Smooth muscle cell (in vitro differentiated cells): Measurements from ENCODE around the gene OTOP3. TPM values are rescaled to one million over a fixed set of nuclear protein-coding genes. Genes with fewer than 3 reads are reported as not detected.
A peak's percentile ranks its signal among the peaks of the same experiment; 100 is the strongest.

Source experiments
- DNase-seq: peaks from one replicate; lab custom pipeline; 2025; ENCODE audit not compliant: unreplicated experiment; lab: John Stamatoyannopoulos, UW
- H2AFZ ChIP-seq: fragments of 200-600 bp; sonication (generic); 2 replicates; pipeline ENCODE4 v1.6.0; 2016; ENCODE audit warnings: antibody characterized with exemption, low read depth, mild to moderate bottlenecking
- H3F3A ChIP-seq: fragments of 200-600 bp; sonication (generic); 2 replicates; pipeline ENCODE4 v1.6.0; 2017; ENCODE audit warnings: antibody characterized with exemption, low read depth
- H3K27ac ChIP-seq: fragments of 200-600 bp; sonication (generic); 2 replicates; pipeline ENCODE4 v1.5.1; 2016; ENCODE audit warnings: low read depth, mild to moderate bottlenecking
- H3K27me3 ChIP-seq: fragments of 200-600 bp; sonication (generic); 2 replicates; pipeline ENCODE4 v1.6.1; 2016; ENCODE audit warnings: low read depth, mild to moderate bottlenecking
- H3K36me3 ChIP-seq: fragments of 200-600 bp; sonication (generic); 2 replicates; pipeline ENCODE4 v1.5.1; 2016; ENCODE audit warnings: low read depth
- H3K4me1 ChIP-seq: fragments of 200-600 bp; sonication (generic); 2 replicates; pipeline ENCODE4 v1.5.1; 2016; ENCODE audit warnings: low read depth
- H3K4me2 ChIP-seq: fragments of 200-600 bp; sonication (generic); 2 replicates; pipeline ENCODE4 v1.6.0; 2016; ENCODE audit warnings: mild to moderate bottlenecking
- H3K4me3 ChIP-seq: fragments of 200-600 bp; sonication (generic); 2 replicates; pipeline ENCODE4 v1.5.1; 2016; ENCODE audit warnings: mild to moderate bottlenecking
- H3K79me2 ChIP-seq: fragments of 200-600 bp; sonication (generic); 2 replicates; pipeline ENCODE4 v1.6.0; 2016; ENCODE audit warnings: low read depth, mild to moderate bottlenecking
- H3K9ac ChIP-seq: fragments of 200-600 bp; sonication (generic); 2 replicates; pipeline ENCODE4 v1.6.0; 2016; ENCODE audit warnings: low read depth
- H3K9me3 ChIP-seq: fragments of 200-600 bp; sonication (generic); replicated peaks from 2 replicates; pipeline ENCODE4 v1.5.1; 2016; ENCODE audit warnings: low read depth
- H4K20me1 ChIP-seq: fragments of 200-600 bp; sonication (generic); 2 replicates; pipeline ENCODE4 v1.6.0; 2016; ENCODE audit warnings: low read depth
- CTCF ChIP-seq: fragments of 200-600 bp; sonication (generic); IDR thresholded peaks from 2 replicates; pipeline ENCODE4 v1.5.1; 2017; ENCODE audit warnings: borderline replicate concordance, mild to moderate bottlenecking, antibody characterized with exemption; ENCODE audit not compliant: insufficient read depth, poor library complexity, severe bottlenecking
- WGBS: methylation state at CpG from one replicate; pipeline ENCODE4 v1.1.7; 2016; ENCODE audit warnings: low lambda C conversion rate; 5-methylcytosine and 5-hydroxymethylcytosine counted together
- polyA plus RNA-seq: library from polyadenylated mRNA; unstranded; fragments of >200 nt; fragmentation: Nextera tagmentation; extraction: Ambion mirVana; gene quantifications from 2 replicates; pipeline ENCODE4 v1.2.1, GENCODE V29; 2016
- total RNA-seq: library from RNA; depleted of rRNA; stranded (reverse); fragments of >200 nt; gene quantifications from 2 replicates; pipeline ENCODE4 v1.2.3, GENCODE V29; 2014

Gene OTOP3
- total and polyA plus RNA-seq, 2 experiments from 2014 or later: not detected

- Histone ChIP-seq H3K9ac (no peak overlapping the region), H2AFZ (no peak overlapping the region), H3K9me3 (no peaks in the 10 kb centered on the region), H3K4me1 (no peaks in the 10 kb centered on the region), H3K4me3 (no peak overlapping the region), H3F3A (peaks cover 6% of the 10 kb centered on the region), H4K20me1 (peaks cover 83% of the 10 kb centered on the region), H3K36me3 (no peaks in the 10 kb centered on the region), H3K27ac (peak overlapping the region; percentile 43), H3K79me2 (peaks cover 85% of the 10 kb centered on the region), H3K4me2 (peak overlapping the region; percentile 0), H3K27me3 (no peaks in the 10 kb centered on the region)
- DNase-seq: no peak
- TF ChIP-seq CTCF: no peak
- 72% methylated on average over 7 of the region's 7 CpGs for WGBS
These were observed 58.7 kb downstream of the OTOP3 start for GRCh38 chr17:74994440-74994839.

- peaks cover 82% of the 10 kb centered on the region for H4K20me1 ChIP-seq
These were observed 60.1 kb downstream of the OTOP3 start for GRCh38 chr17:74995847-74996246.

GRCh38 chr17:74998783-74999182 is 63.1 kb downstream of the OTOP3 start:
- H3K4me3 ChIP-seq: no peak overlapping the region
- no peak for DNase-seq
- peak overlapping the region; percentile 38 for H3K27ac ChIP-seq
- no peak overlapping the region for H3K9ac ChIP-seq
- H3K9me3 ChIP-seq: no peaks in the 10 kb centered on the region
- H2AFZ ChIP-seq: no peak overlapping the region
- no peaks in the 10 kb centered on the region for H3K4me1 ChIP-seq
- no peaks in the 10 kb centered on the region for H3K36me3 ChIP-seq
- no peaks in the 10 kb centered on the region for H3K27me3 ChIP-seq
- peaks cover 74% of the 10 kb centered on the region for H4K20me1 ChIP-seq
- H3K4me2 ChIP-seq: no peak overlapping the region
- peaks cover 6% of the 10 kb centered on the region for H3F3A ChIP-seq
- WGBS: 60% methylated on average over 6 of the region's 6 CpGs
- no peak for TF ChIP-seq CTCF
- H3K79me2 ChIP-seq: peaks cover 44% of the 10 kb centered on the region

More at GRCh38 chr17:74995847-74996246, 60.1 kb downstream of the OTOP3 start:
- H3K4me2 ChIP-seq: no peak overlapping the region
- DNase-seq: no peak
- H3K4me1 ChIP-seq: no peaks in the 10 kb centered on the region
- WGBS: 83% methylated on average over 5 of the region's 5 CpGs
- no peaks in the 10 kb centered on the region for H3K27me3 ChIP-seq
- H2AFZ ChIP-seq: no peak overlapping the region
- no peak overlapping the region for H3K4me3 ChIP-seq
- no peak overlapping the region for H3K9ac ChIP-seq
- H3K36me3 ChIP-seq: no peaks in the 10 kb centered on the region
- TF ChIP-seq CTCF: no peak
- H3F3A ChIP-seq: peaks cover 6% of the 10 kb centered on the region
- H3K27ac ChIP-seq: peak overlapping the region; percentile 17
- no peaks in the 10 kb centered on the region for H3K9me3 ChIP-seq
- H3K79me2 ChIP-seq: peaks cover 70% of the 10 kb centered on the region

GRCh38 chr17:74999523-74999922 is 63.8 kb downstream of the OTOP3 start:
- Histone ChIP-seq H3K4me3 (no peak overlapping the region), H3K9me3 (no peaks in the 10 kb centered on the region), H4K20me1 (peaks cover 67% of the 10 kb centered on the region), H3K36me3 (no peaks in the 10 kb centered on the region), H3K27me3 (no peaks in the 10 kb centered on the region), H3K27ac (no peak overlapping the region), H3K4me1 (no peaks in the 10 kb centered on the region), H2AFZ (no peak overlapping the region), H3K4me2 (no peak overlapping the region), H3K79me2 (peaks cover 37% of the 10 kb centered on the region), H3F3A (peaks cover 6% of the 10 kb centered on the region), H3K9ac (no peak overlapping the region)
- DNase-seq: no peak
- TF ChIP-seq CTCF: no peak
- WGBS: 93% methylated on average over 4 of the region's 4 CpGs

Other genes with a start within 250 kb of the OTOP3 start
- not detected in 2 replicates for gene CD300LF, start 223.0 kb upstream of the OTOP3 start, total RNA-seq
- not detected in 2 replicates for gene CD300LF, start 223.0 kb upstream of the OTOP3 start, polyA plus RNA-seq
- not detected in 2 replicates for gene RAB37, start 198.6 kb upstream of the OTOP3 start, total RNA-seq
- 0.16 TPM in 1 of 2 replicates, not detected in the other for gene RAB37, start 198.6 kb upstream of the OTOP3 start, polyA plus RNA-seq
- 12.4 and 23.2 TPM in 2 replicates for gene NHERF1, start 187.3 kb upstream of the OTOP3 start, total RNA-seq
- gene NHERF1, start 187.3 kb upstream of the OTOP3 start, polyA plus RNA-seq: 31.9 and 38.8 TPM in 2 replicates
- 21.4 and 23.5 TPM in 2 replicates for gene NAT9, start 159.6 kb upstream of the OTOP3 start, total RNA-seq
- gene NAT9, start 159.6 kb upstream of the OTOP3 start, polyA plus RNA-seq: 42.5 and 48.3 TPM in 2 replicates
- 0.13 TPM in 2 replicates for gene GRIN2C, start 76.0 kb upstream of the OTOP3 start, total RNA-seq
- gene GRIN2C, start 76.0 kb upstream of the OTOP3 start, polyA plus RNA-seq: 0.30 and 0.32 TPM in 2 replicates
- 5.6 and 10.4 TPM in 2 replicates for gene FDXR, start 62.9 kb upstream of the OTOP3 start, total RNA-seq
- gene FDXR, start 62.9 kb upstream of the OTOP3 start, polyA plus RNA-seq: 18.7 and 22.1 TPM in 2 replicates
- 0.22 TPM in 1 of 2 replicates, not detected in the other for gene FADS6, start 42.3 kb upstream of the OTOP3 start, total RNA-seq
- gene FADS6, start 42.3 kb upstream of the OTOP3 start, polyA plus RNA-seq: not detected in 2 replicates
- 0.49 TPM in 2 replicates for gene USH1G, start 12.6 kb upstream of the OTOP3 start, total RNA-seq
- 0.32 and 0.58 TPM in 2 replicates for gene USH1G, start 12.6 kb upstream of the OTOP3 start, polyA plus RNA-seq
- not detected in 2 replicates for gene OTOP2, start 11.6 kb upstream of the OTOP3 start, total RNA-seq
- gene OTOP2, start 11.6 kb upstream of the OTOP3 start, polyA plus RNA-seq: not detected in 2 replicates
- 6.8 and 8.8 TPM in 2 replicates for gene HID1, start 36.9 kb downstream of the OTOP3 start, total RNA-seq
- 3.3 and 22.0 TPM in 2 replicates for gene HID1, start 36.9 kb downstream of the OTOP3 start, polyA plus RNA-seq
- 35.9 and 40.7 TPM in 2 replicates for gene CDR2L, start 51.7 kb downstream of the OTOP3 start, total RNA-seq
- 37.8 and 39.9 TPM in 2 replicates for gene CDR2L, start 51.7 kb downstream of the OTOP3 start, polyA plus RNA-seq
- gene MRPL58, start 76.8 kb downstream of the OTOP3 start, total RNA-seq: 36.8 and 75.6 TPM in 2 replicates
- 36.2 and 41.4 TPM in 2 replicates for gene MRPL58, start 76.8 kb downstream of the OTOP3 start, polyA plus RNA-seq
- gene ATP5PD, start 111.1 kb downstream of the OTOP3 start, total RNA-seq: 233 and 309 TPM in 2 replicates
- gene ATP5PD, start 111.1 kb downstream of the OTOP3 start, polyA plus RNA-seq: 318 and 321 TPM in 2 replicates
- 18.2 and 27.3 TPM in 2 replicates for gene KCTD2, start 111.3 kb downstream of the OTOP3 start, total RNA-seq
- 11.1 and 12.7 TPM in 2 replicates for gene KCTD2, start 111.3 kb downstream of the OTOP3 start, polyA plus RNA-seq
- 11.1 and 17.1 TPM in 2 replicates for gene SLC16A5, start 152.1 kb downstream of the OTOP3 start, total RNA-seq
- gene SLC16A5, start 152.1 kb downstream of the OTOP3 start, polyA plus RNA-seq: 19.5 and 22.0 TPM in 2 replicates
- 3.0 and 6.8 TPM in 2 replicates for gene ARMC7, start 174.1 kb downstream of the OTOP3 start, total RNA-seq
- gene ARMC7, start 174.1 kb downstream of the OTOP3 start, polyA plus RNA-seq: 1.8 and 3.5 TPM in 2 replicates
- 25.8 and 39.9 TPM in 2 replicates for gene NT5C, start 195.8 kb downstream of the OTOP3 start, total RNA-seq
- 46.8 and 53.5 TPM in 2 replicates for gene NT5C, start 195.8 kb downstream of the OTOP3 start, polyA plus RNA-seq
- gene JPT1, start 218.6 kb downstream of the OTOP3 start, total RNA-seq: 103 and 141 TPM in 2 replicates
- gene JPT1, start 218.6 kb downstream of the OTOP3 start, polyA plus RNA-seq: 240 and 288 TPM in 2 replicates
- 104 and 111 TPM in 2 replicates for gene SUMO2, start 247.1 kb downstream of the OTOP3 start, total RNA-seq
- 416 and 419 TPM in 2 replicates for gene SUMO2, start 247.1 kb downstream of the OTOP3 start, polyA plus RNA-seq